ENCODE measurements around the gene TRHDE. TPM values are rescaled to one million over a fixed set of nuclear protein-coding genes. Genes with fewer than 3 reads are reported as not detected.

Gene TRHDE
- total and polyA plus RNA-seq, 12 donors: 0.10 to 0.97 (median 0.46) TPM

- H3K36me3 ChIP-seq: no peaks in the 10 kb centered on the region
- no peaks in the 10 kb centered on the region for H3K4me1 ChIP-seq
- ATAC-seq (no peak), DNase-seq (no peak)
- TF ChIP-seq CTCF (IDR thresholded peaks at IDR 0.05): no peak
- intact Hi-C loops (cut with DNase I): no loop called here
- H3K9me3 ChIP-seq: peaks cover 0 to 4% (median 0%) of the 10 kb centered on the region in 11 donors
- no peak overlapping the region for H3K27ac ChIP-seq
- H3K27me3 ChIP-seq: no peaks in the 10 kb centered on the region
- no peak overlapping the region for H3K4me3 ChIP-seq
- WGBS, 2 donors: 39 to 43% methylated on average over 1 of the region's 1 CpG
Measured at GRCh38 chr12:72522411-72522810, 250.2 kb downstream of the TRHDE start.

GRCh38 chr12:72523754-72524153, 251.6 kb downstream of the TRHDE start:
- Histone ChIP-seq H3K4me1 (no peaks in the 10 kb centered on the region), H3K27ac (no peak overlapping the region), H3K9me3 (peaks cover 0 to 4% (median 0%) of the 10 kb centered on the region in 11 donors), H3K36me3 (no peaks in the 10 kb centered on the region), H3K27me3 (no peaks in the 10 kb centered on the region), H3K4me3 (no peak overlapping the region)
- intact Hi-C loops (cut with DNase I): no loop called here
- ATAC-seq (no peak), DNase-seq (no peak)
- no peak for TF ChIP-seq CTCF (IDR thresholded peaks at IDR 0.05)
- WGBS, 2 donors: 16 to 21% methylated on average over 3 of the region's 3 CpGs

- intact Hi-C loops (cut with DNase I): no loop called here
- 80 to 90% methylated on average over 1 of the region's 1 CpG for WGBS, 2 donors
Measured at GRCh38 chr12:72535212-72535990, 263.2 kb downstream of the TRHDE start.

GRCh38 chr12:72540811-72541210, 268.6 kb downstream of the TRHDE start:
- Histone ChIP-seq H3K4me1 (no peaks in the 10 kb centered on the region), H3K27ac (no peak overlapping the region), H3K27me3 (no peaks in the 10 kb centered on the region), H3K4me3 (no peak overlapping the region), H3K36me3 (no peaks in the 10 kb centered on the region), H3K9me3 (peaks cover 0 to 2% (median 0%) of the 10 kb centered on the region in 11 donors)
- no peak for DNase-seq
- ATAC-seq: no peak
- intact Hi-C loops (cut with DNase I): no loop called here
- 47 to 57% methylated on average over 1 of the region's 1 CpG for WGBS, 2 donors
- no peak for TF ChIP-seq CTCF (IDR thresholded peaks at IDR 0.05)

More at GRCh38 chr12:72535212-72535990, 263.2 kb downstream of the TRHDE start:
- TF ChIP-seq CTCF (IDR thresholded peaks at IDR 0.05): no peak
- no peak for ATAC-seq
- Histone ChIP-seq H3K9me3 (peaks cover 0 to 2% (median 0%) of the 10 kb centered on the region in 11 donors), H3K27me3 (no peaks in the 10 kb centered on the region), H3K4me3 (no peak overlapping the region), H3K4me1 (no peaks in the 10 kb centered on the region), H3K27ac (no peak overlapping the region), H3K36me3 (no peaks in the 10 kb centered on the region)
- DNase-seq: no peak

Measured in heart right ventricle (tissue), 16 donors.